Measurements from ENCODE around the gene IL34. TPM values are rescaled to one million over a fixed set of nuclear protein-coding genes. Genes with fewer than 3 reads are reported as not detected.
A peak's percentile ranks its signal among the peaks of the same experiment; 100 is the strongest.

The IL34 gene
- total RNA-seq, 3 donors from 2014 or later (not counting 1 experiment from before 2014, with no cell fraction given), result 0.48 to 0.54 TPM; not detected in 1

DNA sequence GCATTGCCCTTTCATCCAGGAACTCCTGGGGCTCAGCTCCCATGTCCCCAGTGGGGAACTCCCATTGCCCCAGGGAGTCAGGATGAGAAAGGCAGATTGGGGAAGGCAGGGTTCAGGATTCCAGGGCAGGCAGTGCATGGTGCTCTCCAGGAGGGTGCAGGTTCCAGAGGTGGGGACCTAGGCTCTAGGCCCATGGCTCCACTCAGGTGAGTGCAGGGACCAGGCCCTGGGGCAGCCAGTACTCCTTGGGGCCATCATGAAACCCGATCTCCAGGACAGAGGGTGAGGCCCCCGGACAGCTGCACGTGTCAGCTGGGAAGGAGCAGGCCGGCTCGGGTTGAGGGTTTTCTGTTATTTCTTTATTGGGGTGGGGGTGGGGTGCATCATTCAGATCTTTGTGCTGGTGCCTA lies 40.7 kb downstream of the IL34 start:
- Mint-ChIP-seq H3K9me3 (no peaks in the 10 kb centered on the region), H3K27ac (no peak overlapping the region), H3K27me3 (ENCODE audit: low read depth in 2 of 2) (peaks cover 0 to 2% of the 10 kb centered on the region in 2 donors), H3K36me3 (no peaks in the 10 kb centered on the region), H3K4me1 (peaks cover 0 to 9% of the 10 kb centered on the region in 2 donors), H3K4me3 (peak overlapping the region; percentile 78)
- Histone ChIP-seq H3K4me1 (ENCODE audit: control insufficient read depth, insufficient read depth, low read length) (peaks cover 7% of the 10 kb centered on the region), H3K4me3 (ENCODE audit: low read length) (no peak overlapping the region), H3K27me3 (ENCODE audit: control insufficient read depth, insufficient read depth, low read length) (peaks cover 8% of the 10 kb centered on the region), H3K36me3 (ENCODE audit: control insufficient read depth, insufficient read depth, low read length) (no peaks in the 10 kb centered on the region), H3K27ac (ENCODE audit: low read length) (no peak overlapping the region), H3K9me3 (ENCODE audit: control insufficient read depth, insufficient read depth, low read length) (no peaks in the 10 kb centered on the region)
- ATAC-seq (no peak), DNase-seq (no peak)
- intact Hi-C loops (cut with micrococcal nuclease), result no loop called here
- no peak for TF ChIP-seq CTCF (IDR thresholded peaks at IDR 0.05)
- WGBS (ENCODE audit: insufficient coverage), result 92% methylated on average over 3 of the region's 5 CpGs

DNA sequence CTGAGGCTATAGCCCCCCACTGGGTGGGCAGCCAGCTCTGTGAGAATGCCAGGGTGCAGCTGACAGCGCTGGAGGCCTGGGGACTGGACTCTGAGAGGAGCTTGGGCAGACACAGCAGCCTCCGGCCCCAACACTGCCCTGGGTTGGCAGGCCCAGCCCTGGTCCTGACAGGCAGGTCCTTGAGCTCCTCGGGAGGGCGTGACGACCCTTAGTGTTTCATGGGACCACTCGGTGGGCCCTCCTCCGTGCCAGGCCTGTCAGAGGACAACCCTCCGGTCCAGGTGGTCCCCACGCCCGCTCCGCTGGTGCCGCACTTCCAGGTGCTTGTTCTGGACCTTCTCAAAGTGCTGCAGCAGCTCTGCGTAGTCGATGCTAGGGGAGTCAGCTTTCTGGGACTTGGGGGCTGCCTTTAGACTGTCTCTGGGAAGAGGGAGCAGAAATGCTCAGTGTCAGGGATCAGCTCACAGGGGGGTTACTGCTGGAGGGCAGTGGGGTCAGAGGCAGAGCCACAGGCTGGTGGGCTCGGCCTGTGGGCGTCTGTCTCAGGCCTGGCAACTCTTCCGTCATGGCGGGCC lies 41.4 kb downstream of the IL34 start:
- Histone ChIP-seq H3K27me3 (ENCODE audit: control insufficient read depth, insufficient read depth, low read length) (peaks cover 8% of the 10 kb centered on the region), H3K4me1 (ENCODE audit: control insufficient read depth, insufficient read depth, low read length) (peaks cover 7% of the 10 kb centered on the region), H3K36me3 (ENCODE audit: control insufficient read depth, insufficient read depth, low read length) (no peaks in the 10 kb centered on the region), H3K27ac (ENCODE audit: low read length) (no peak overlapping the region), H3K4me3 (ENCODE audit: low read length) (no peak overlapping the region), H3K9me3 (ENCODE audit: control insufficient read depth, insufficient read depth, low read length) (no peaks in the 10 kb centered on the region)
- Mint-ChIP-seq H3K9me3 (no peaks in the 10 kb centered on the region), H3K27ac (no peak overlapping the region), H3K4me1 (peaks cover 0 to 9% of the 10 kb centered on the region in 2 donors), H3K27me3 (ENCODE audit: low read depth in 2 of 2) (peaks cover 0 to 2% of the 10 kb centered on the region in 2 donors), H3K4me3 (peak overlapping the region; percentile 78), H3K36me3 (no peaks in the 10 kb centered on the region)
- intact Hi-C loops (cut with micrococcal nuclease), result no loop called here
- TF ChIP-seq CTCF (IDR thresholded peaks at IDR 0.05), result no peak
- DNase-seq (no peak), ATAC-seq (no peak)
- WGBS (ENCODE audit: insufficient coverage), result 95% methylated on average over 18 of the region's 18 CpGs

- Histone ChIP-seq H3K27me3 (ENCODE audit: control insufficient read depth, insufficient read depth, low read length) (peaks cover 8% of the 10 kb centered on the region), H3K9me3 (ENCODE audit: control insufficient read depth, insufficient read depth, low read length) (no peaks in the 10 kb centered on the region), H3K4me1 (ENCODE audit: control insufficient read depth, insufficient read depth, low read length) (peaks cover 7% of the 10 kb centered on the region), H3K36me3 (ENCODE audit: control insufficient read depth, insufficient read depth, low read length) (no peaks in the 10 kb centered on the region), H3K27ac (ENCODE audit: low read length) (no peak overlapping the region), H3K4me3 (ENCODE audit: low read length) (no peak overlapping the region)
- ATAC-seq (no peak), DNase-seq (no peak)
- 80% methylated on average over 8 of the region's 8 CpGs for WGBS (ENCODE audit: insufficient coverage)
- no peak for TF ChIP-seq CTCF (IDR thresholded peaks at IDR 0.05)
- Mint-ChIP-seq H3K27ac (no peak overlapping the region), H3K27me3 (ENCODE audit: low read depth in 2 of 2) (peaks cover 0 to 2% of the 10 kb centered on the region in 2 donors), H3K9me3 (no peaks in the 10 kb centered on the region), H3K36me3 (no peaks in the 10 kb centered on the region), H3K4me3 (no peak overlapping the region), H3K4me1 (peaks cover 0 to 9% of the 10 kb centered on the region in 2 donors)
- intact Hi-C loops (cut with micrococcal nuclease), result no loop called here
Measured at GRCh38 chr16:70688246-70688742, 41.9 kb downstream of the IL34 start.

All from natural killer cell (primary cell).